ENCODE measurements around the gene SFI1.
"Not testable (repeated sequence)": the region's sequence is repeated elsewhere in the genome, so short reads cannot be mapped to it uniquely, and the experiment has no call there.

The SFI1 gene

GRCh38 chr22:31496007-31496734 is at the start of gene SFI1:
TSS of gene SFI1 (plus strand) at chr22:31496536. CDS start at chr22:31508285, 11,749 bp downstream.
- H3K9me3 Mint-ChIP-seq = no peaks in the 10 kb centered on the region
- peak within 1 kb of the TSS; percentile 85 for H3K27ac Mint-ChIP-seq
- intact Hi-C loops (cut with micrococcal nuclease) = no loop called here
- no peaks in the 10 kb centered on the region for H3K27me3 Mint-ChIP-seq
- H3K4me1 Mint-ChIP-seq (ENCODE audit: low read depth) = peaks cover 21% of the 10 kb centered on the region
- H3K4me3 Mint-ChIP-seq = peak within 1 kb of the TSS; percentile 91
- H3K36me3 Mint-ChIP-seq (ENCODE audit: low read depth) = peaks cover 11% of the 10 kb centered on the region

GRCh38 chr22:31446767-31447166 is 49.6 kb upstream of the SFI1 start:
- intact Hi-C loops (cut with micrococcal nuclease) = no loop called here
- H3K4me1 Mint-ChIP-seq (ENCODE audit: low read depth) = no peaks in the 10 kb centered on the region
- H3K36me3 Mint-ChIP-seq (ENCODE audit: low read depth) = peaks cover 96% of the 10 kb centered on the region
- no peak overlapping the region for H3K4me3 Mint-ChIP-seq
- no peak overlapping the region for H3K27ac Mint-ChIP-seq
- no peaks in the 10 kb centered on the region for H3K9me3 Mint-ChIP-seq
- no peaks in the 10 kb centered on the region for H3K27me3 Mint-ChIP-seq

- H3K36me3 Mint-ChIP-seq (ENCODE audit: low read depth) = peaks cover 96% of the 10 kb centered on the region
- no peak overlapping the region for H3K27ac Mint-ChIP-seq
- H3K27me3 Mint-ChIP-seq = no peaks in the 10 kb centered on the region
- no peaks in the 10 kb centered on the region for H3K4me1 Mint-ChIP-seq (ENCODE audit: low read depth)
- intact Hi-C loops (cut with micrococcal nuclease) = no loop called here
- H3K4me3 Mint-ChIP-seq = no peak overlapping the region
- no peaks in the 10 kb centered on the region for H3K9me3 Mint-ChIP-seq
Measured at GRCh38 chr22:31447337-31447736, 49.0 kb upstream of the SFI1 start.

- intact Hi-C loops (cut with micrococcal nuclease) = no loop called here
- Mint-ChIP-seq H3K27me3 (no peaks in the 10 kb centered on the region), H3K4me1 (ENCODE audit: low read depth) (no peaks in the 10 kb centered on the region), H3K27ac (no peak overlapping the region), H3K36me3 (ENCODE audit: low read depth) (peaks cover 94% of the 10 kb centered on the region), H3K4me3 (no peak overlapping the region), H3K9me3 (no peaks in the 10 kb centered on the region)
Measured at GRCh38 chr22:31448382-31448781, 48.0 kb upstream of the SFI1 start.

GRCh38 chr22:31449506-31449905 is 46.8 kb upstream of the SFI1 start:
- intact Hi-C loops (cut with micrococcal nuclease) = no loop called here
- Mint-ChIP-seq H3K4me1 (ENCODE audit: low read depth) (no peaks in the 10 kb centered on the region), H3K36me3 (ENCODE audit: low read depth) (peaks cover 94% of the 10 kb centered on the region), H3K4me3 (no peak overlapping the region), H3K27ac (no peak overlapping the region), H3K27me3 (no peaks in the 10 kb centered on the region), H3K9me3 (no peaks in the 10 kb centered on the region)

GRCh38 chr22:31451709-31452571 is 44.4 kb upstream of the SFI1 start:
- Mint-ChIP-seq H3K4me1 (ENCODE audit: low read depth) (no peaks in the 10 kb centered on the region), H3K4me3 (no peak overlapping the region), H3K9me3 (no peaks in the 10 kb centered on the region), H3K27me3 (no peaks in the 10 kb centered on the region), H3K36me3 (ENCODE audit: low read depth) (peaks cover 94% of the 10 kb centered on the region), H3K27ac (no peak overlapping the region)
- intact Hi-C loops (cut with micrococcal nuclease) = no loop called here

GRCh38 chr22:31461699-31462098 is 34.6 kb upstream of the SFI1 start:
- Mint-ChIP-seq H3K36me3 (ENCODE audit: low read depth) (peaks cover 89% of the 10 kb centered on the region), H3K27ac (no peak overlapping the region), H3K4me3 (no peak overlapping the region), H3K4me1 (ENCODE audit: low read depth) (no peaks in the 10 kb centered on the region), H3K9me3 (no peaks in the 10 kb centered on the region), H3K27me3 (no peaks in the 10 kb centered on the region)
- intact Hi-C loops (cut with micrococcal nuclease) = no loop called here

GRCh38 chr22:31465307-31465706 is 31.0 kb upstream of the SFI1 start:
- intact Hi-C loops (cut with micrococcal nuclease) = no loop called here
- Mint-ChIP-seq H3K9me3 (no peaks in the 10 kb centered on the region), H3K4me3 (no peak overlapping the region), H3K27me3 (no peaks in the 10 kb centered on the region), H3K4me1 (ENCODE audit: low read depth) (no peaks in the 10 kb centered on the region), H3K36me3 (ENCODE audit: low read depth) (peaks cover 94% of the 10 kb centered on the region), H3K27ac (no peak overlapping the region)

GRCh38 chr22:31474743-31475142 is 21.6 kb upstream of the SFI1 start:
- H3K36me3 Mint-ChIP-seq (ENCODE audit: low read depth) = peaks cover 81% of the 10 kb centered on the region
- H3K4me3 Mint-ChIP-seq = no peak overlapping the region
- intact Hi-C loops (cut with micrococcal nuclease) = no loop called here
- no peak overlapping the region for H3K27ac Mint-ChIP-seq
- no peaks in the 10 kb centered on the region for H3K9me3 Mint-ChIP-seq
- H3K27me3 Mint-ChIP-seq = no peaks in the 10 kb centered on the region
- H3K4me1 Mint-ChIP-seq (ENCODE audit: low read depth) = no peaks in the 10 kb centered on the region

- Mint-ChIP-seq H3K9me3 (no peaks in the 10 kb centered on the region), H3K36me3 (ENCODE audit: low read depth) (peaks cover 81% of the 10 kb centered on the region), H3K4me3 (no peak overlapping the region), H3K27me3 (no peaks in the 10 kb centered on the region), H3K27ac (no peak overlapping the region), H3K4me1 (ENCODE audit: low read depth) (no peaks in the 10 kb centered on the region)
- intact Hi-C loops (cut with micrococcal nuclease) = no loop called here
Measured at GRCh38 chr22:31475800-31476199, 20.5 kb upstream of the SFI1 start.

- Mint-ChIP-seq H3K4me3 (no peak overlapping the region), H3K36me3 (ENCODE audit: low read depth) (peaks cover 81% of the 10 kb centered on the region), H3K27me3 (no peaks in the 10 kb centered on the region), H3K9me3 (no peaks in the 10 kb centered on the region), H3K27ac (no peak overlapping the region), H3K4me1 (ENCODE audit: low read depth) (no peaks in the 10 kb centered on the region)
- intact Hi-C loops (cut with micrococcal nuclease) = no loop called here
Measured at GRCh38 chr22:31477329-31477728, 19.0 kb upstream of the SFI1 start.

- Mint-ChIP-seq H3K27ac (no peak overlapping the region), H3K4me3 (no peak overlapping the region), H3K27me3 (no peaks in the 10 kb centered on the region), H3K36me3 (ENCODE audit: low read depth) (peaks cover 93% of the 10 kb centered on the region), H3K4me1 (ENCODE audit: low read depth) (no peaks in the 10 kb centered on the region), H3K9me3 (no peaks in the 10 kb centered on the region)
- intact Hi-C loops (cut with micrococcal nuclease) = loop anchor here (10.0 kb wide), 1 partner anchor 186 kb away; the partner anchor contains the start of gene PIK3IP1
Measured at GRCh38 chr22:31481129-31481528, 15.2 kb upstream of the SFI1 start.

GRCh38 chr22:31482470-31482869 is 13.9 kb upstream of the SFI1 start:
- peaks cover 99% of the 10 kb centered on the region for H3K36me3 Mint-ChIP-seq (ENCODE audit: low read depth)
- not testable (repeated sequence) for H3K27me3 Mint-ChIP-seq; H3K4me3 Mint-ChIP-seq; H3K4me1 Mint-ChIP-seq (ENCODE audit: low read depth); H3K9me3 Mint-ChIP-seq; H3K27ac Mint-ChIP-seq
- intact Hi-C loops (cut with micrococcal nuclease) = loop anchor here (10.0 kb wide), 1 partner anchor 188 kb away; the partner anchor contains the start of gene PIK3IP1

GRCh38 chr22:31486369-31486768 is 10.0 kb upstream of the SFI1 start:
- not testable (repeated sequence) for H3K27ac Mint-ChIP-seq; H3K4me1 Mint-ChIP-seq (ENCODE audit: low read depth); H3K27me3 Mint-ChIP-seq; H3K9me3 Mint-ChIP-seq; H3K4me3 Mint-ChIP-seq
- intact Hi-C loops (cut with micrococcal nuclease) = loop anchor here (5.0 to 10.0 kb wide), 2 partner anchors 89 to 192 kb away; partner anchors contain the start of genes DRG1 and PIK3IP1
- peaks cover 70% of the 10 kb centered on the region for H3K36me3 Mint-ChIP-seq (ENCODE audit: low read depth)
